HepG2 (cell line): ENCODE data around the gene POLA1. TPM values are rescaled to one million over a fixed set of nuclear protein-coding genes. Genes with fewer than 3 reads are reported as not detected.

Source experiments
- ATAC-seq: fragments of 200-7000 bp; cut with Tn5 transposase; 3 replicates; pipeline ENCODE4 v1.9.1; 2020; ENCODE audit warnings: mild to moderate bottlenecking, moderate library complexity
- BruUV-seq: library from RNA; stranded (reverse); fragments of 400-500 nt; replicated peaks from 2 replicates; lab custom pipeline; 2021; lab: Mats Ljungman, UMichigan
- CTCF ChIA-PET: fragments of 300-600 bp; formaldehyde crosslinking; extraction: SDS; loops from one replicate; lab custom pipeline; 2021; ENCODE audit warnings: low total read pairs, inconsistent platforms, low intra/inter-chr PET ratio; lab: Yijun Ruan, JAX
- POLR2A ChIA-PET: fragments of 350-600 bp; sonication (Branson Sonifier 250); formaldehyde crosslinking; loops from one replicate; lab custom pipeline; 2020; ENCODE audit warnings: antibody characterized with exemption, inconsistent platforms; lab: Yijun Ruan, JAX
- DNase-seq: peaks from one replicate; pipeline ENCODE4 v3.0.0-alpha.2; 2015; ENCODE audit warnings: low spot score
- FAIRE-seq: peaks from 3 replicates; lab custom pipeline; 2011; peaks lifted over from hg19 to GRCh38; lab: Jason Lieb, UNC
- H2AFZ ChIP-seq: one replicate; pipeline ENCODE4 v1.6.1; 2011; ENCODE audit warnings: low read length, inconsistent platforms
- H3K27ac ChIP-seq: fragments of 300-600 bp; 3 replicates; pipeline ENCODE4 v1.8.0; 2011; ENCODE audit warnings: mixed run types, mild to moderate bottlenecking, mixed read lengths, low read length, inconsistent platforms; ENCODE audit not compliant: insufficient read depth; ENCODE audit errors: extremely low read length
- H3K27me3 ChIP-seq, 2 experiments: fragments of 200-600 bp in 1 of 2; 2 replicates in 1 of 2; 3 replicates in 1 of 2; pipeline versions ENCODE4 v1.6.0 to v1.8.0; 2011; ENCODE audit warnings: low read length in 2 of 2, mild to moderate bottlenecking in 2 of 2, moderate library complexity in 2 of 2, inconsistent platforms in 1 of 2; ENCODE audit not compliant: insufficient read depth in 2 of 2, control insufficient read depth in 1 of 2
- H3K36me3 ChIP-seq, 2 experiments: fragments of 200-600 bp in 1 of 2; replicated peaks in 1 of 2; 2 replicates in 1 of 2; 3 replicates in 1 of 2; pipeline versions ENCODE4 v1.5.1 to v1.8.0; 2011; ENCODE audit warnings: low read length in 2 of 2, inconsistent platforms in 1 of 2; ENCODE audit not compliant: insufficient read depth in 2 of 2, control insufficient read depth in 1 of 2
- H3K4me1 ChIP-seq: 2 replicates; pipeline ENCODE4 v1.5.1; 2012; ENCODE audit warnings: low read length, inconsistent platforms; ENCODE audit not compliant: insufficient read depth
- H3K4me2 ChIP-seq: 2 replicates; pipeline ENCODE4 v1.6.0; 2011; ENCODE audit warnings: low read depth, low read length, inconsistent platforms
- H3K4me3 ChIP-seq, 3 experiments: fragments of 200-600 bp in 1 of 3; sonication (generic), shearing (Covaris generic) in 1 of 3; replicated peaks in 1 of 3; 2 replicates each; pipeline ENCODE4 v1.5.1; 2011 to 2016; ENCODE audit warnings: low read length in 3 of 3, inconsistent platforms in 2 of 3, low read depth in 2 of 3, mild to moderate bottlenecking in 2 of 3, control low read depth in 1 of 3, mixed read lengths in 1 of 3; ENCODE audit not compliant: insufficient read depth in 1 of 3
- H3K79me2 ChIP-seq: one replicate; pipeline ENCODE4 v1.6.1; 2011; ENCODE audit warnings: low read length, inconsistent platforms; ENCODE audit not compliant: insufficient read depth
- H3K9ac ChIP-seq: 2 replicates; pipeline ENCODE4 v1.6.0; 2011; ENCODE audit warnings: mild to moderate bottlenecking, low read depth, low read length, inconsistent platforms; ENCODE audit not compliant: insufficient read depth
- H3K9me3 ChIP-seq: 2 replicates; pipeline ENCODE4 v1.5.1; 2012; ENCODE audit warnings: mild to moderate bottlenecking, low read length
- H4K20me1 ChIP-seq: 2 replicates; pipeline ENCODE4 v1.6.0; 2011; ENCODE audit warnings: inconsistent platforms, mild to moderate bottlenecking, low read length, moderate library complexity; ENCODE audit not compliant: insufficient read depth
- GABPA ChIP-seq, 2 experiments: IDR thresholded peaks; 2 replicates each; pipeline ENCODE4 v1.6.1; 2011 to 2016; ENCODE audit warnings: low read depth in 2 of 2, low read length in 1 of 2, missing biosample characterization in 1 of 2, missing genetic modification characterization in 1 of 2
- MTF2 ChIP-seq: sonication (generic); formaldehyde crosslinking; IDR thresholded peaks from 2 replicates; pipeline ENCODE4 v1.5.0; 2020; ENCODE audit warnings: missing genetic modification reagents, borderline replicate concordance
- RFX1 ChIP-seq: fragments of 450-650 bp; IDR thresholded peaks from 2 replicates; pipeline ENCODE4 v1.6.1; 2017
- RXRA ChIP-seq: sonication (generic); formaldehyde crosslinking; IDR thresholded peaks from 2 replicates; pipeline ENCODE4 v1.5.1; 2020; ENCODE audit warnings: missing genetic modification reagents
- ZFP1 ChIP-seq: IDR thresholded peaks from 2 replicates; pipeline ENCODE4 v1.6.1; 2016
- WGBS: methylation state at CpG from one replicate; pipeline ENCODE4 v1.1.6; 2017; ENCODE audit warnings: low lambda C conversion rate; 5-methylcytosine and 5-hydroxymethylcytosine counted together
- in situ Hi-C: cut with HindIII; loops from 2 replicates; pipeline ENCODE4 v1.10.0; 2017; ENCODE audit warnings: low pct_unique_long_range_greater_than_20kb; ENCODE audit not compliant: extremely low pct_ligation_motif_present
- intact Hi-C: fragments of 100-400 bp; cut with micrococcal nuclease; formaldehyde crosslinking; loops from one replicate; pipeline ENCODE4 v1.10.0; 2022; ENCODE audit not compliant: unreplicated experiment
- polyA plus RNA-seq, 8 experiments: library from polyadenylated mRNA; depleted of rRNA in 3 of 8; stranded (reverse) in 7 of 8; unstranded in 1 of 8; fragments of >200 nt; fragmentation: Illumina TruSeq in 4 of 8; extraction: Trizol in 4 of 8; gene quantifications; 2 replicates each; pipeline versions ENCODE4 v1.2.1 to v1.2.3, GENCODE V29; 2011 to 2016; ENCODE audit warnings: low read depth in 4 of 8, missing spikeins in 1 of 8, mixed read lengths in 1 of 8; ENCODE audit not compliant: insufficient read depth in 1 of 8
- total RNA-seq, 5 experiments: library from RNA; depleted of rRNA; stranded (reverse); fragments of >200 nt; fragmentation: Illumina TruSeq; extraction: Trizol; gene quantifications; 2 replicates each; pipeline ENCODE4 v1.2.3, GENCODE V29; 2016; ENCODE audit warnings: low read depth in 1 of 5

The POLA1 gene
- total and polyA plus RNA-seq, 2 of the 13 experiments (the other 11 are each of a cell fraction or from before 2014, with no cell fraction given): 3.3 to 26.5 TPM

- TF ChIP-seq GABPA (IDR thresholded peaks at IDR 0.05; ENCODE audit: low read depth, low read length) (no peak), GABPA (CRISPR knock-in tag; IDR thresholded peaks at IDR 0.05; ENCODE audit: low read depth) (no peak), ZFP1 (CRISPR knock-in tag) (no peak), RFX1 (no peak)
Measured at GRCh38 chrX:25019707-25020390, 326.1 kb downstream of the POLA1 start (continued).

- intact Hi-C loops (loop anchor here (2.0 to 5.0 kb wide), 3 partner anchors 122 to 268 kb away; no protein-coding TSS in a partner anchor), in situ Hi-C loops (loop anchor here (5.0 kb wide), 2 partner anchors 183 to 268 kb away; no protein-coding TSS in a partner anchor)
- DNase-seq (no peak), ATAC-seq (peak; percentile 48), FAIRE-seq (no peak)
- Histone ChIP-seq H4K20me1 (no peaks in the 10 kb centered on the region), H3K4me2 (peak overlapping the region; percentile 58), H3K27ac (no peak overlapping the region), H3K4me1 (peaks cover 19% of the 10 kb centered on the region), H3K79me2 (no peaks in the 10 kb centered on the region), H3K4me3 (peak overlapping the region in 2 of 3 experiments; percentile 44 to 61; a peak in 4 of 6 replicates), H3K27me3 (peaks cover 2 to 49% of the 10 kb centered on the region in 2 experiments), H3K9me3 (no peaks in the 10 kb centered on the region), H3K9ac (no peak overlapping the region), H2AFZ (no peak overlapping the region), H3K36me3 (no peaks in the 10 kb centered on the region)
- no peak for TF ChIP-seq RXRA
- TF ChIP-seq MTF2 (CRISPR knock-in tag): 0 out of 2 replicates have a peak, but pooled peaks have one; percentile 18
- POLR2A ChIA-PET: no interaction called here
- WGBS: no CpG with 5 or more reads among the region's 27 CpGs
- BruUV-seq: no TSS peak
- CTCF ChIA-PET: interaction anchor here (1.0 kb wide), 1 partner anchor 183 kb away, joined by 3 read pairs; no protein-coding TSS in a partner anchor
Measured at GRCh38 chrX:25020391-25020904, 326.7 kb downstream of the POLA1 start.
